Esophagus muscularis mucosa (tissue), 4 donors: ENCODE results near the gene MADCAM1. TPM values are rescaled to one million over a fixed set of nuclear protein-coding genes. Genes with fewer than 3 reads are reported as not detected.

Experiments
- DNase-seq: peaks from one replicate; pipeline ENCODE4 v3.0.0-alpha.2; 2017; ENCODE audit errors: extremely low spot score
- H3K27ac ChIP-seq, 4 donors: fragments of 200-600 bp; sonication (generic); replicated peaks in 1 of 4; 1 replicate in 3 of 4; 2 replicates in 1 of 4; pipeline ENCODE4 v1.5.1; 2016 to 2019; ENCODE audit warnings: mild to moderate bottlenecking in 1 of 4
- H3K27me3 ChIP-seq, 4 donors: fragments of 200-600 bp; sonication (generic); one replicate each; pipeline versions ENCODE4 v1.5.1 to v1.6.0; 2016 to 2019
- H3K36me3 ChIP-seq, 4 donors: fragments of 200-600 bp; sonication (generic); one replicate each; pipeline ENCODE4 v1.5.1; 2016 to 2019
- H3K4me1 ChIP-seq, 4 donors: fragments of 200-600 bp; sonication (generic); one replicate each; pipeline ENCODE4 v1.5.1; 2016 to 2019
- H3K4me3 ChIP-seq, 4 donors: fragments of 200-600 bp; sonication (generic); 1 replicate in 2 of 4; 2 replicates in 2 of 4; pipeline ENCODE4 v1.5.1; 2016 to 2019; ENCODE audit warnings: mild to moderate bottlenecking in 4 of 4, moderate library complexity in 1 of 4
- H3K9me3 ChIP-seq, 4 donors: fragments of 200-600 bp; sonication (generic); 1 replicate in 3 of 4; 2 replicates in 1 of 4; pipeline ENCODE4 v1.5.1; 2016 to 2019
- CTCF ChIP-seq, 3 experiments: fragments of 200-600 bp in 2 of 3; fragments of 450-650 bp in 1 of 3; sonication (generic) in 2 of 3; IDR thresholded peaks; one replicate each; pipeline ENCODE4 v1.5.1; 2017 to 2019; ENCODE audit warnings: antibody characterized with exemption in 3 of 3, mild to moderate bottlenecking in 2 of 3, moderate library complexity in 1 of 3
- EP300 ChIP-seq: sonication (generic); formaldehyde crosslinking; IDR thresholded peaks from one replicate; pipeline ENCODE4 v1.6.1; 2017; ENCODE audit warnings: antibody characterized with exemption
- POLR2A ChIP-seq: fragments of 450-650 bp; IDR thresholded peaks from one replicate; pipeline ENCODE4 v1.6.1; 2017; ENCODE audit warnings: antibody characterized with exemption, moderate library complexity, mild to moderate bottlenecking, low read depth
- POLR2AphosphoS5 ChIP-seq, 2 donors: sonication (generic); formaldehyde crosslinking; IDR thresholded peaks; one replicate each; pipeline ENCODE4 v1.6.1; 2017; ENCODE audit warnings: antibody characterized with exemption in 2 of 2
- WGBS: methylation state at CpG from one replicate; pipeline ENCODE4 v1.1.5; 2018; 5-methylcytosine and 5-hydroxymethylcytosine counted together
- intact Hi-C: fragments of 100-400 bp; cut with DNase I; formaldehyde crosslinking; loops from one replicate; pipeline ENCODE4 v1.15.1; 2023
- total RNA-seq, 4 donors: library from RNA; depleted of rRNA; stranded (reverse); fragments of >200 nt; gene quantifications; one replicate each; pipeline versions ENCODE4 v1.1.0 to v1.2.1, GENCODE V29; 2016

Gene MADCAM1
- total RNA-seq, 4 donors from 2014 or later: 0.17 to 0.42 TPM; not detected in 2

DNA sequence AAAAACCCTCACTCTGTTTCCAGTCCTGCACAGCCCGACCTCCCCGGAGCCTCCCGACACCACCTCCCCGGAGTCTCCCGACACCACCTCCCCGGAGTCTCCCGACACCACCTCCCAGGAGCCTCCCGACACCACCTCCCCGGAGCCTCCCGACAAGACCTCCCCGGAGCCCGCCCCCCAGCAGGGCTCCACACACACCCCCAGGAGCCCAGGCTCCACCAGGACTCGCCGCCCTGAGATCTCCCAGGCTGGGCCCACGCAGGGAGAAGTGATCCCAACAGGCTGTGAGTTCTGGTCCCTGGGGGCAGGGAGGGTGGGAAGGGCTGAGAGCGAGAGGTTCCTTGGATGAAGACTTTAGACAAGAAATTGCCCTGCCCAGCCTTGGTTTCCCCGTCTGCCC lies 5.4 kb downstream of the MADCAM1 start:
- intact Hi-C loops: no loop called here
- H3K27ac ChIP-seq: no peak overlapping the region
- H3K4me1 ChIP-seq: peaks cover 12 to 25% (median 21%) of the 10 kb centered on the region in 4 donors
- DNase-seq: no peak
- H3K9me3 ChIP-seq: no peaks in the 10 kb centered on the region
- H3K4me3 ChIP-seq: no peak overlapping the region
- H3K27me3 ChIP-seq: peaks cover 3 to 41% (median 25%) of the 10 kb centered on the region in 4 donors
- TF ChIP-seq EP300: no peak
- TF ChIP-seq POLR2AphosphoS5 (IDR thresholded peaks at IDR 0.05): no peak
- TF ChIP-seq CTCF (IDR thresholded peaks at IDR 0.05): no peak
- no peak for TF ChIP-seq POLR2A
- WGBS: 86% methylated on average over 17 of the region's 17 CpGs
- H3K36me3 ChIP-seq: no peaks in the 10 kb centered on the region

- intact Hi-C loops: no loop called here
- peaks cover 0 to 8% (median 7%) of the 10 kb centered on the region in 4 donors for H3K36me3 ChIP-seq
- no peaks in the 10 kb centered on the region for H3K9me3 ChIP-seq
- peaks cover 0 to 12% (median under 1%) of the 10 kb centered on the region in 4 donors for H3K27me3 ChIP-seq
- WGBS: 93% methylated on average over 14 of the region's 14 CpGs
- peaks cover 14 to 28% (median 24%) of the 10 kb centered on the region in 4 donors for H3K4me1 ChIP-seq
- H3K27ac ChIP-seq: no peak overlapping the region
- no peak overlapping the region for H3K4me3 ChIP-seq
- TF ChIP-seq EP300: no peak
- TF ChIP-seq POLR2AphosphoS5 (IDR thresholded peaks at IDR 0.05): no peak
- no peak for TF ChIP-seq CTCF (IDR thresholded peaks at IDR 0.05)
- TF ChIP-seq POLR2A: no peak
- DNase-seq: no peak
These were observed 8.3 kb downstream of the MADCAM1 start for GRCh38 chr19:504616-505015.

- intact Hi-C loops: no loop called here
- H3K4me3 ChIP-seq: peak overlapping the region; percentile 73 to 100 (median 92)
- H3K4me1 ChIP-seq: peaks cover 27 to 42% (median 39%) of the 10 kb centered on the region in 4 donors
- TF ChIP-seq CTCF (IDR thresholded peaks at IDR 0.05) (peak in 2 of 3 experiments; percentile 94 to 96), EP300 (no peak)
- WGBS: 4% methylated on average over 36 of the region's 48 CpGs
- H3K36me3 ChIP-seq: peaks cover 0 to 11% (median 10%) of the 10 kb centered on the region in 4 donors
- H3K27ac ChIP-seq: peak overlapping the region; percentile 91 to 97 (median 92)
- H3K27me3 ChIP-seq: no peaks in the 10 kb centered on the region
- DNase-seq: peak; percentile 99
- no peaks in the 10 kb centered on the region for H3K9me3 ChIP-seq
These were observed 10.4 kb downstream of the MADCAM1 start for GRCh38 chr19:506404-507285.

DNA sequence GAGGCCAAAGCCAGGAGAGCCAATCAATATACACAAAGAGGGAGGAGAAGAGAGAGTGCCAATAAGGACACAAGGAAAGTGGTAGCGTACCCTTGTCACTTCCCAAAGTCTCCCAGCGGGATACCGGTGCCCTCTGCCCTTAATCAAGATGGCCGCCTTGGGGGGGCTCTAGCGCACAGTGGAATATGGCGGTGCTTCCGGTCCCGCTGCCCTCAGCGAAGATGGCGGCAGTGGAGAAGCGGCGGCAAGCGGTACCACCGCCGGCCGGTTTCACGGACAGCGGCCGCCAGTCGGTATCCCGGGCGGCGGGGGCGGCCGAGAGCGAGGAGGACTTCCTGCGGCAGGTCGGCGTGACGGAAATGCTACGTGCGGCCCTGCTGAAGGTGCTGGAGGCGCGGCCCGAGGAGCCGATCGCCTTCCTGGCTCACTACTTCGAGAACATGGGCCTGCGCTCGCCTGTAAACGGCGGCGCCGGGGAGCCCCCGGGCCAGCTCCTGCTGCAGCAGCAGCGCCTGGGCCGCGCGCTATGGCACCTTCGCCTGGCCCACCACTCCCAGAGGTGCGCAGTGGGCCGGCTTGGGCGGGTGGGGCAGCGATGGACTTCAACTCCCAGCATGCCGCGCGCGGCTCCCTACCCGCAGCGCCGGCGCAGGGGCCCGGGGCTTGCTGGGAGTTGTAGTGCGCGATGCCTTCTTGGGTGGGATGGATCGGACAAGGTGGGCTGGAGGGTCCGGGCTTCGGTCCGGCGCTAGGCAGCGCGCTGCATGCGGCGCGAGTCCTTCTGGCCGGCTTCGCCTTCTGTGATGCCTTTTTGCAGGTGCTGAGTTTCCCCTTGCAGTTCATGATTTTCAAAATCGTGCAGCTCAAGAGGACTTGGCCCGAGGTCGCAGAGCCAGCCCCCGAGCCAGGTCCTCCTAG lies 11.3 kb downstream of the MADCAM1 start, which contains the start of gene TPGS1:
TSS of gene TPGS1 (plus strand) at position 212 of the 918 bp plus-strand sequence. CDS start at position 222, 10 bp downstream.
- H3K36me3 ChIP-seq: peaks cover 0 to 11% (median 10%) of the 10 kb centered on the region in 4 donors
- DNase-seq: no peak
- no peaks in the 10 kb centered on the region for H3K27me3 ChIP-seq
- H3K4me1 ChIP-seq: peaks cover 27 to 47% (median 40%) of the 10 kb centered on the region in 4 donors
- H3K9me3 ChIP-seq: no peaks in the 10 kb centered on the region
- WGBS: 0% methylated on average over 18 of the region's 81 CpGs
- intact Hi-C loops: no loop called here
- H3K4me3 ChIP-seq: peak within 1 kb of the TSS; percentile 73 to 100 (median 92)
- H3K27ac ChIP-seq: peak within 1 kb of the TSS; percentile 91 to 97 (median 92)
- peak; percentile 66 to 73 for TF ChIP-seq POLR2AphosphoS5 (IDR thresholded peaks at IDR 0.05)
- TF ChIP-seq EP300: no peak
